Fibroblast of pulmonary artery (primary cell): Measurements from ENCODE around the gene STX1B.

Source experiments
- DNase-seq: peaks from one replicate; pipeline ENCODE4 v3.0.0-alpha.2; 2010; ENCODE audit warnings: low read depth
- H3K4me3 ChIP-seq: replicated peaks from 2 replicates; pipeline ENCODE4 v1.5.1; 2011; ENCODE audit warnings: low read depth, mild to moderate bottlenecking, control low read depth, low read length, moderate library complexity
- CTCF ChIP-seq: IDR thresholded peaks from 2 replicates; pipeline ENCODE4 v1.5.1; 2011; ENCODE audit warnings: mild to moderate bottlenecking, control low read depth, low read length, inconsistent platforms; ENCODE audit errors: missing control alignments

Gene STX1B

GRCh38 chr16:31006589-31006988 is 3.8 kb downstream of the STX1B start:
- no peak for TF ChIP-seq CTCF
- no peak overlapping the region for H3K4me3 ChIP-seq
- no peak for DNase-seq

GRCh38 chr16:31006086-31006385 is 4.4 kb downstream of the STX1B start:
- TF ChIP-seq CTCF: no peak
- H3K4me3 ChIP-seq: no peak overlapping the region
- no peak for DNase-seq

- no peak for TF ChIP-seq CTCF
- no peak overlapping the region for H3K4me3 ChIP-seq
- DNase-seq: no peak
Observed at GRCh38 chr16:31005350-31006085, 4.9 kb downstream of the STX1B start.

GRCh38 chr16:31004658-31005057 is 5.8 kb downstream of the STX1B start:
- no peak for TF ChIP-seq CTCF
- DNase-seq: no peak
- no peak overlapping the region for H3K4me3 ChIP-seq

- no peak for TF ChIP-seq CTCF
- no peak for DNase-seq
- H3K4me3 ChIP-seq: no peak overlapping the region
Observed at GRCh38 chr16:31003744-31004143, 6.7 kb downstream of the STX1B start.

- DNase-seq: no peak
- no peak for TF ChIP-seq CTCF
- no peak overlapping the region for H3K4me3 ChIP-seq
Observed at GRCh38 chr16:31002862-31003341, 7.5 kb downstream of the STX1B start.

GRCh38 chr16:31002250-31002700 is 8.2 kb downstream of the STX1B start:
- no peak for TF ChIP-seq CTCF

More at GRCh38 chr16:31002250-31002700, 8.2 kb downstream of the STX1B start:
- DNase-seq: no peak
- H3K4me3 ChIP-seq: no peak overlapping the region
